Stimulated activated naive CD4-positive, alpha-beta T cell (primary cell): Measurements from ENCODE around the gene RILP.

Experiments used
- DNase-seq, 6 experiments: peaks; one replicate each; lab custom pipeline; 2025; lab: John Stamatoyannopoulos, UW

RILP gene

DNA sequence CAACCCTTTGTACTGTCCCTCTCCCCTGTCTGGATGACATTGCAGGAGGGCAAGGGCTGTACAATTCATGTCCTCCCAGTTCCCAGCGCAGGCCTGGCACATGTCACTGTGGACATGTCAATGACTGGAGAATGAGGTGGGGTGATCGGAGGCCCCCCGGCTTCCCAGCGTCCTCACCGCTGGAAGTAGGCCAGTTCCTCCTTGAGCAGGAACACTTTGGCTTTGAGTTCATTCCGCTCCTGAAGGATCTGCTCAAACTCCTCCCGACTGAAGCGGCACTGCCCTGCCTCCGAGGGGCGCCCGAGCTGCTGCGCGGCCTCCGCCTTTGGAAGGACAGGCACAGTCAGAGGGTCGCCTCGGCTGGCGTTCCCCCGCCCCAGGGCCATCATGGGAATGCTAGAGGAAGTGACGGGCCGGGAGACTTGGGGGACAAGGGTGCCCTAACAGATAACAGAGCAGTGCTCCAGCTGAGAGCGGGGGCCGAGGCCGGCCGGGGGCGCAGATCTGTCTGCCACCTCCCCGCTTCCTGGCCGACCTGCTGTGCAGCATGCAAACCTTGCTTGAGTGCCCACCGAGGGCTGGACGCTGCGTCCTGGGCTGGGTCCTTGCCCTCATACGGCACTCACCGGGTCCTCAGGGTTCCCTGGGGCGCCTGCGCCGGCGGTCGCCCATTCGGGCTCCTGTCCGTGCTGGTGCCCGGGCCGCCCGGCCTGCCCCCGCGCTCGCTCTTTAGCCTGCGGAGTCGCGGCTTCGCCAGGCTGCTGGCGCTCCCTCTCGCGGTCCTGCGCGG lies 1.3 kb downstream of the RILP start:
- DNase-seq, result peak in 1 of 6 experiments; percentile 35

DNA sequence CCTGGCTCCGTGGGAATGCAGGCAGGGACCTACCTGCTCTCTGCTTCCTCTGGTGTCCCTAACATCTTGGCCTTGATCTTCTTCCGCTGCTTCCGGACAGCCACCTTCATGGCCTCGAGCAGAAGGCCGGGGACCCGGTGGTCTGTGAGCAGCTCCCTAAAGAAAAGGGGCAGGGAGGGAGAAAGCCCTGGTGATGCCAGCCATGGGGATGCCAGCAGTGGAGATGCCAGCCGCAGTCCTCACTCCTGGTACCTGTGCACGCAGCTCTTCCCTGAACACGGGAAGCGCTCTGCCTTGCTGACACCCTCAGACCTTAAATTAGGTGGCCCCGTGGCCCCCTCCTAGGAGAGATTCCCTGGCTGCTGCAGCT lies 1.9 kb downstream of the RILP start:
- DNase-seq, result no peak

DNA sequence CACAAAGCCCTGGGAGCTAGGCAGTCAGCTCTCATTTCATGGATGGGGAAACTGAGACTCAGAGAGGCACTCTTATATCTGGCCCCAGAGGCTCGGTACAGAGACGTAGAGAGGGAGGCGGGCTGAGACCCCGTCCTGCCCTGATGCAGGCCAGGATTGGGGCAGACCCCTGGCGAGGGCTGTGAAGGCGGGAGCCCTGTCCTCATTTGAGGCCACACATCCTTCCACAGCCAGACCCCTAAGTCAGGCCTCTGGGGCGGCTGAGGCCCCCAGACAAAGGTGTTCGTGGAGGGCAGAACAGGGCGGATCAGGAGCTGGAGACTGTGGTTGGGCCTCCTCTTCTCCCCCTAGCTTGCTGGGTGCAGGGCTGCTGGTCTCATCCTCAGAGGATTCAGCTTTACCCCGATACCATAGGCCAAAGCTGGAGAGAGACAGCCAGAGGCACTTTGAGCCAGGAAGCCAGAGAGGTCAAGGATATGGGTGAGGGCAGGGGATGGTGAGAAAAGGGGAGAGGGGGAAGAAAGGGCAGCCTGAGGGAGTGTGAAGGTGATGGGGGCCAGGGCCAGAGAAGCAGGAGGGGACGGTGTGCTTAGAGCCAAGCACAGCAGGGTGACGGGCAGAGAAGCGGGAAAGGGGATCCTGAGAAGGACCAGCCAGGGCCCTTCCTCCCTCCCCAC lies 3.3 kb downstream of the RILP start:
- DNase-seq, result no peak

DNA sequence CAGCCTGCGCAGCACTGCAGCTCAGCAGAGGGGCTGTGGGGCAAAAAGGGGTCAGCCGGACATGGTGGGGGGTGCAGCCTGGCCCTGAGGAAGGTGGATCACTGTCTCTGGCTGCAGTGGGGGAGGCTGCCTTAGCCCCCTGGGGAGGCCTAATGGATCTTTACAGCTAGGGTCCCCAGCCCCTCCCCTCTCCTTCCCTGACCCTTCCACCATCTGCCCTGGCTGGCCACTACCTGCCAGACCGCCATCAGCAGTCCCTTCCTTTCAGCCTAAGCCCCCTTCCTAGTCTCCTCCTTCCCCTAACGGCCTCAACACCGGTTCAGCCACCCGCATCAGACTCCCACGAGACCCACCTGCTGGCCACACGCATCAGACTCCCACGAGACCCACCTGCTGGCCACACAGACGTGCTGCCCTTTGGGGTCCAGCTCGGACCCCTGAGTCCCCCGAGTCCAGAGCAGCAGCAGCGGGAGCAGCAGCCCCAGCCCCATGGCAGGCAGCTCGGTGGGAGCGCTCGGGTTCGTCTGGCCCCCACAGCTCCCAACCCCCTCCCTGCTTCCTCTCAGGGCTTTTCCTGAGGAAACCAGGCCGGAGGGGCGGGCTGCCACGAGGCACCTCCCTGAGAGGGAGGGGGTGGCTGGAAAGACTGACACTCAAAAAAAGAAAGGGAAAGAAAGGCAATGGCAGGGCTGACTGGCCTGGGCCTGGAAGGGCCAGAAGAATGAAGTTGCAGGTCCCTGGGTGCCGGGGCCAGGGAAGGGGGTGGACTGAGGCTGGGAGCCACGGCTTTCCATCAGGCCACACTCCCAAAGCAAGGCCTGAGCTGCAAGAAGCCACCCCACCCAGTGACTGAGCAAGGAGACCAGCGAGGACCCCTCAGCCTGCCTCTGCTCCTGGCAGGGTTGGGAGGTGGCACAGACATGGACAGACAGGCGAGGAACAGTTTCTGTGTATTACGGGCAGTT lies 4.2 kb downstream of the RILP start, which contains the start of gene SCARF1:
Gene SCARF1, minus strand, starts transcription at position 526 of the 965 bp plus-strand sequence. Its CDS starts 35 bp downstream, at position 491.
- no peak for DNase-seq

DNA sequence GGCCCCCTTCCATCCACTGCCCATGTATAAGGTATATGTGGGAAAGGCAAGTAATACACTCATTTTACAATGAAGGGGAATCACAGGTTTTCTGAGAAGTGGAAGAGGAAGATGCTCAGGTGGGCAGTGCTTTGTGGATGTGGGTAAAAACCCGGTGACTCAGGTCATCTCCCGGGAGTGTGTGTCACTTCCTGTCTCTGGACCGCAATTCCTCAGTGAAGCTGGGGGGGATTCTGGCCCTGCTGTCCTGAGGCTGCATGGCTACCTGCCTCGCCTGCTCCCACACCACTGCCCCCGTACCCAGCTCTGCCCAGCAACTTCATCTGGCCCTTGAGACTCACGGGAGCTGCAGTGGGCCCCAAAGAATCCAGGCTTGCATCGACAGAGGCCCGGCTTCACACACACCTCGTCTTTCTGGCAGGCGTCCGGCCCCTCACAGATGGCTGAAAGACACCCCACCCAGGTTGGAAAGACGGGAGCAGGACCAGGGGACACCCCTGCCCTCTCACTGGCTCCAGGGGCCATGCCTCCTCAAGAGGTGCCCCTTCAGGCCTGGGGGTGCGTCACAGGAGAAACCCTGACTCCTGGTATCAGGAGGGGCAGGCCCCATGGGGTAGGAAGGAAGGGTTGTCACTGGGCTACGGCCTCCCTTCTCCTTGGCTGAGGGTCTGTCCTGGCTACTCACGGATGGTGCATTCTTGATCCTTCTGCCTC lies 5.0 kb downstream of the RILP start:
- peak in 1 of 6 experiments; percentile 20 for DNase-seq

DNA sequence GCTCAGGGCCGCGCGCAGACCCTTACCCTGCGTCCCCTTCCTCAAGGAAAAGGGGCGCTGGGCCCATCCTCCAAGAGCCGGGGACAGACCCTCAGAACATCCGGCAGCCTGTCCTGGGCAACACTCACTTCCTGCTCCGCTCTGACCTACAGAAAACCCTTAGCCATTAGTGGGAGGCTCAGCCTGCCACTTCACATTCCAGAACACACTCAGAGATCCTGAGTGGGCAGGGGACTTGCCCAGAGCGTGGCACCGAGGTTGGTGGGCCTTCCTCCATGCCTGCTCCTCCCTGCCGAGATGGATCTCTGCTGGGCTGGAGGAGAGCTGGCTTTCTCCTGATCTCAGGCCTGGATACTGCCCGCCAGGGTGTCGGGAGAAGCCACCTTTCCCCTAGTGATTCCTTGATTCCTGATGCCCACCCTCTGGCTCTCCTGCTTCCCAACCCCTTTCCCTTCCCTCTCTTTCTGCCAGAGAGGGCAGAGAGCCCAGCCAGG lies 5.6 kb downstream of the RILP start:
- no peak for DNase-seq

DNA sequence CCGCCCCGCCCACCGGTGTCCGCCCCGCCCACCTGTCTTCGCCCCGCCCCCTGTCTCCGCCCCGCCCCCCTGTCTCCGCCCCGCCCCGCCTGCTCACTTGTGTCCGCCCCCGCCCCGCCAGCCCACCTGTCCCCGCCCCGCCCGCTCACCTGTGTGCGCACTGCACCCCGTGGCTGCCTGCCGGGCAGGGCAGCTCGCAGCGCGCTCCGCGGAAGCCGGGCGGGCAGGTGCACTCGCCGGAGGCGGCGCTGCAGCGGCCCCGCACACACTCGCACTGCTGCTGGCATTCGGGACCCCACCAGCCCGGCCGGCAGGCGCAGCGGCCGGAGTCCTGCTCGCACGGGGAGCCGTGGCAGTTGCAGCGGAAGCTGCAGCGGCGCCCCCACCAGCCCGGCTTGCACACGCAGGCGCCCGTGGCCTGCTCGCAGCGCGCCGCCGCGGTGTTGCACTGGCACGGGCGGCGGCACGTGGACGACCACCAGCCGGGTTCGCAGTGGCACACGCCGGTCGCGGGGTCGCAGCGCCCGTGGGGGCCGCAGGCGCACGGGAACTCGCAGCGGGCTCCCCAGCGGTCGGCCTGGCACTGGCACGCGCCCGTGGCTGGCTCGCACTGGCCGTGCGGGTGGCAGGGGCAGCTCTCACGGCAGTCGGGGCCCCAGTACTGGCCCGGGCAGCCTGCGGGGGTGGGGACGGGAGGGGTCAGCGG lies 6.2 kb downstream of the RILP start:
- peak; percentile 54 to 85 (median 77) for DNase-seq

DNA sequence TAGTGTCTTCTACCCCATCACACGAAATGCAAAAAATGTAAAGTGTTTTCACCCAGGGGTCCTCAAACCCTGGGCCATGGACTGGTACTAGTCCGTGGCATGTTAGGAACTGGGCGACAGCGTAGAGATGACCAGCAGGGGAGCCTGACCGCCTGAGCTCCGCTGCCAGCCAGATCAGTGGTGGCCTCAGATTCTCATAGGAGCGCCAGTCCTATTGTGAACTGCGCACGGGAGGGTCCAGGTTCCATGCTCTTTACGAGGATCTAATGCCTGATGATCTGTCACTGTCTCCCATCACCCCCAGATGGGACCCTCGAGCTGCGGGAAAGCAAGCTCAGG lies 8.6 kb downstream of the RILP start:
- DNase-seq, result no peak

DNA sequence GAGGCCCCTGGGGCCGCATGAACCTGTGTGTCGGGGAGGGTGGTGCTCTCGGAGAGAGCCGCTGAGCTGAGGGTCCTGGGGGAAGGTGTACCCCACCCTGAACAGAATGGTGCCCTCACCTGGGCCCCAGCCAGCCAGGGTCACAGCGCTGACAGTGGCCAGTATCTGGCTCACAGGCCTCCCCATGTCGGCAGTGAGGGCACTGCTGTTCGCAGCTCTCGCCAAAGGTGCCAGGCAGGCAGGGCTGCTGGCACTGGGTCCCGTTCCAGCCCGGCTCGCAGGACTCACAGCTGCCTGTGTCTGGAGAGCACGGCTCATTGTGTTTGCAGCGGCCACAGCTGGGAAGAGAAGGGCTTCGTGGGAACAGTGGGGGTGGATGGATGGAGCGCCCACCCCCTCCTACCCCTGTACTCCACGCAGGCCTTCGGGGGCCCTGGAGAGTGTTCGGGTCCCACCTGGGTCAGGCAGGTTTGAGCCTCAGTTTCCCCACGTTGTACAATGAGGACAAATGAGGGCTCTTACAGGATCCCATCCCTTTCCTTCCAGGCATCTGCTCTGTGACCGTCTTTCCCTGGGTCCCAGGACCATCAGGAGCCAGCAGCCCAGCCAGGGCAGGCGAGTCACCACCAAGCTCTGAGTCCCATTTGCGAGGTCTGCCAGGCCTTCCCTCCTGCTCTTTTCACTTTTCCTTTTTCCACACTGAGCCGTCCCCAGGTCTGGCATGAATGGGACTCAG lies 9.2 kb downstream of the RILP start:
- no peak for DNase-seq

DNA sequence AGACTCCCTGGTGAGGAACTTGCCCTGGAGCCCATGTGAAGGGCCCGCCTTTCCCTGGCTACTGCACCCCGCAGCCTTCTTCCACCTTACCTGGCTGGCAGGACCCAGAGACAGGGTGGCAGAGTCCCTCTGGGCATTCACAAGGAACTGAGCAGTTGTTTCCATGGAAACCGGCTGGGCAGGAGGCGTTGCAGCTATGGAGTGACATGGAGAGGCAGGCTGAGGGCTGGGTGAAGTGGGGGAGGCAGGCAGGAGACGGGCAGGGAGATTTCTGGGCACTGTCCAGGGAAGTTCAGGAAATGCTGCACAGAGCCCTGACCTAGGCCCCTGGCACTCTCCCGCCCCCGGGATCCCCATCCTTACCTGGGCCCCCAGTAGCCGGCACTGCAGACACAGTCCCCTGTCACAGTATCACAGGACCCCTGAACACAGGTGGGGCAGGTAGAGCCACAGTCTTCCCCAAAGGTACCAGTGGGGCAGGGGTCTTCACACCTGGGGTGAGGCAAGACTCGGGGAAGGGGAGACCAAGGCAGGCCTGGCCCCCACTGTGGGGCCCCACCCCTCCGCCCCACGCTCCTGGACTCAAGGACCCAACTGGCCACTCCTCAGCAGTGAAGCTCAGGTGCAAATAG lies 10.0 kb downstream of the RILP start:
- no peak for DNase-seq

DNA sequence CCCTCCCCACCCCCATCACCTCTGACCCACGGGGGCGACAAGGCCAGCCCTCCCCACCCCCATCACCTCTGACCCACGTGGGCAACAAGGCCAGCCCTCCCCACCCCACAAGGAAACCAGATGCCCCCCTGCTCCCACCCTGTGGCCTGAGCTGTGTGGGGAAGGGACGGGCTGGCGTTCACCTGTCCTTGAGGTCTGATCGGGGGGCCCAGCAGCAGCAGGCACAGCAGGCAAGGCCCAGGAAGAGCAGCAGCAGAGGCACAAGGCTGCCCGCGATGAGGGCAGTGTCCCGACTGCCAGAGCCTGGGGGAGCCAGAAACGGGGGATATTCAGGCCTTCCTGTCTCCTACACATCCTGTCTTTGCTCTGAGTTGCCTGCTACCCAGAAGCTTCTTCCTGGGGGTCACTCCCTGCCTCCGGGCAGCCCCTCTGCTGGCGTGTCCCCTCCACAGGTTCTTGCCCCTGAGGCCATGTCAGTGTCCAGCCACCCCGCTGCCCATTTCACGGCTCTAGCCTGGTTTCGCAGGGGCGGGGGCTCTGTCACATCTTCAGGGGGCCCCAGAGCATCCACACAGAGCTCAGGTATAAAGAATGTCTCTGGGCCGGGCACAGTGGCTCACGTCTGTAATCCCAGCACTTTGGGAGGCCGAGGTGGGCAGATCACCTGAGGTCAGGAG lies 10.9 kb downstream of the RILP start:
- DNase-seq, result no peak

DNA sequence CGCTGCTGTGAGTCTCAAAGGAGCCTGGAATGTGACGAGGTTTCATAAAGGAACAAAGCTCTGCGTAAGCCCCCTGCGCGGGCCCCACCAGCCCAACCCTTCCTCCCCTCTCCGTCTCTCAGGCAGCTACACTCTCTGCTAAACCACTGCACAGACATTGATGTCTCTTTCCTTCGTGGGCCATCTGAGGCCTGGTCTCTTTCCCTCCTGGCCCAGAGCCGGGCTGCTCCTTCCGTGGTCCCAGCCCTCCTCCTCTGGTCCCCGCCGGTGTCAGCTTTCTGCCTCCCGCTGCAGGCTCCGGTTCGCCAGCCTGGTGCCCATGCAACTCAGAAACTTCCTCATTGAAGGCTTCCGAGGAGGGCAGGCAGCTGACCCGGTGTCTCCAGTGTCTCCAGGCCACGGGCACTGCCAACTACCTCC lies 11.5 kb downstream of the RILP start:
- DNase-seq, result no peak

DNA sequence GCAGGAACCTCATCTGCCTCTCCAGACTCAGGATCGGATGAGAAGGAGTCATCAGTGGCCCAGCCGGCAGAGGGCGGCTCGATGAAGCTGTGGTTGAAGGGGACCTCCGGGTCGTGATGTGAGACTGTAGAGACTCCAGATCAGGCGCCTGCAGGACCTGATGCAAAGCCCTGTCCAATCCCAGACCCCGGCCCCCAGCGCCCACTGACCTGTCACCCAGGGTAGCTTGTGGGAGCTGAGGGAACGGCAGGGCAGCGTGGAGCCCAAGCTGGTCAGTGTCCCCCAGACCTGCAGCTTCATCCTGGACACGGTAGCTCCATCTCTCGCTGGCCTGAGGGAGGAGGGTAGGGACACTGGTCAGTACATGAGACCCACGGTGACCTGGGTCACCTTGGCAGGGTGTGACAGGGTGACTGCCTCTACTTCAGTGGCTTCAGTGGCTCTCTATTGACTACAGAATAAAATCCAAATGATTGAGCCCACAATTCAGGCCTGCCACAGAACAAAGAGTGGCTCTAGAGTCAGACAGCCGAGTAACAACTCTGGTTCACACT lies 12.9 kb downstream of the RILP start:
- no peak for DNase-seq

DNA sequence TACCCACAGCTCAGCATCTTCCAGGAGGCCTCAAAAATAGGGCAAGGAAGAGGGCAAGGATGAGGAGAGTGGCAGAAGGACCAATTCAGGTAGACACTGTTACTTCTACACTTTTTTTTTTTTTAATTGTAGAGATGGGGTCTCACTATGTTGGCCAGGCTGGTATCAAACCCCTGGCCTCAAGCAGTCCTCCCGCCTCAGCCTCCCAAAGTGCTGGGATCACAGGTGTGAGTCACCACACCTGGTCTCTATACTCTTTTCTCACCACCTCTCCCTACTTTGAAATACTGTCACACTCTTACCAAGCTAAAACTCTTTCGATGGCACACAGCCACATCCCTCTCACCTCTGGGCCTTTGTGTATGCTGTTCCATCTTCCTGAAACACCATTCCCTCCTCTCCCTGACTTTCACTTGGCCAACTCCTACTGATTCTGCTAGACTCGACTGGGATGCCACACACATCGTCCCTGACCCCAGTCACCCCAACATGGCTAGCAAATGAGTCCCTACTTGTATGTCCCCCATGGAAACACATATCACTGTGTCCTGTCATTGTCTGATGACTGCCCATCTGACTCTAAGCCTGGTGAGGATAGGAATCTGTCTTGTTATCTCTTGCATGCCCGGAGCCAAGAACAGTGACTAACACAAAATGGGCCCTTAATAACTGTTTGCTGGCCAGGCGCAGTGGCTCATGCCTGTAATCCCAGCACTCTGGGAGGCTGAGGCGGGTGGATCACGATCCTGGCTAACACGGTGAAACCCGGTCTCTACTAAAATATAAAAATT lies 13.8 kb downstream of the RILP start:
- no peak for DNase-seq

DNA sequence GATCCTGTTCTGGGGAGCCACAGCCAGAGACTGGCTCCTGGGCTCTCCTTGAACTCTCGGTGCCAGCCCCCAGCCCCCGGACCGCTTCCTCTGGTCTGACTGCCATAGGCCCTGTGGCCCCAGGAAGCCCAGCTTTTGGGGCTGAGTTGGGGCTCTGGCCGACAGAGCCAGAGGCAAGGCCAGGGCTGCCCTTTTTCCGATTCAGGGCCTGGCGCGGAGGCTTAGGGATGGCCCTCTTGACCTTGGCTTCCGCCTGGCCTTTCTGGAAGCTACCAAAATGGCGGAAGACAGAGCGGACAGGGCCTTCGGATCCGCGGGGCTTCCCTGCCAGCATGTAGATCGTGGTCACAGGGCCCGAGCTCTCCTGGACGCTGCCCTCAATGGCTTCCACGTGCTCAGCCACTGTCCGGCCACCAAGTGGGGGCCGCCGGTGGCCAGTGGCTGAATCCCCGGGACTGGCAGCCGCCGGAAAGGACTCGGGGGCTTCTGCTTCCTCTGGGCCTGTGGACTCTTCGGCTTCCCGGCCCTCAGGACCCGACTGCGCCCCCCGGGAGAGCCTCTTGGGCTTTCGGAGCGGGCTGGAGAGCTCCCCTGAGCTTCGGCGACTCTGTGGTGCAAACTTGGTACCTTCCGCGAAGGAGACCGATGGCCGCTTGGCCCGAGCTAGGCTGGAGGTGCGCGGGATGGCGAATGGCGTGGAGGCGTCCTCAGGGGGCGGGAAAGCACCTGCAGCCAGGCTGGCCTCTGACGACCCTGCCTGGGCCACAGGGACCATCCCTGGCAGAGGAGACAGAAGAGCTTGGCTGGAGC lies 14.6 kb downstream of the RILP start:
- DNase-seq, result no peak

DNA sequence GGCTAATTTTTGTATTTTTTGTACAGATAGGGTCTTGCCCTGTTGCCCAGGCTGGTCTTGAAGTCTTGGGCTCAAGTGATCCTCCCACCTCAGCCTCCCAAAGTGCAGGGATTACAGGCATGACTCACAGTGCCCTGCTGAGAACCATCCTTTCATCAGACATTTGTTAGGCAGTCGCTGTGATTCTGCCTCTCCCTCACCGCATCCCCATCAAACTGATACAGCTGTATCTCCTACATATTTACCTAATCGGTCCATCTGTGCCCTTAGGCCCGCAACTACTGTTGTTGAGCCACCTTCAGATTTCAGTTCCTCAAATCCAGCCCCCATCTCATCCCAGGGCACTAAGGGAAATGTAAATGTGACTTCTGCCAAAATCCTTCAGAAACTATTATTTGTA lies 19.0 kb downstream of the RILP start:
- no peak for DNase-seq
